DMS 273 treated with DMSO at 0.1 percent for 48 hours (cell line): ENCODE measurements around the gene UNKL.
"Not testable (repeated sequence)": the region's sequence is repeated elsewhere in the genome, so short reads cannot be mapped to it uniquely, and the experiment has no call there.

Experiments used
- DNase-seq: peaks from one replicate; lab custom pipeline; 2025; lab: John Stamatoyannopoulos, UW

Gene UNKL

DNA sequence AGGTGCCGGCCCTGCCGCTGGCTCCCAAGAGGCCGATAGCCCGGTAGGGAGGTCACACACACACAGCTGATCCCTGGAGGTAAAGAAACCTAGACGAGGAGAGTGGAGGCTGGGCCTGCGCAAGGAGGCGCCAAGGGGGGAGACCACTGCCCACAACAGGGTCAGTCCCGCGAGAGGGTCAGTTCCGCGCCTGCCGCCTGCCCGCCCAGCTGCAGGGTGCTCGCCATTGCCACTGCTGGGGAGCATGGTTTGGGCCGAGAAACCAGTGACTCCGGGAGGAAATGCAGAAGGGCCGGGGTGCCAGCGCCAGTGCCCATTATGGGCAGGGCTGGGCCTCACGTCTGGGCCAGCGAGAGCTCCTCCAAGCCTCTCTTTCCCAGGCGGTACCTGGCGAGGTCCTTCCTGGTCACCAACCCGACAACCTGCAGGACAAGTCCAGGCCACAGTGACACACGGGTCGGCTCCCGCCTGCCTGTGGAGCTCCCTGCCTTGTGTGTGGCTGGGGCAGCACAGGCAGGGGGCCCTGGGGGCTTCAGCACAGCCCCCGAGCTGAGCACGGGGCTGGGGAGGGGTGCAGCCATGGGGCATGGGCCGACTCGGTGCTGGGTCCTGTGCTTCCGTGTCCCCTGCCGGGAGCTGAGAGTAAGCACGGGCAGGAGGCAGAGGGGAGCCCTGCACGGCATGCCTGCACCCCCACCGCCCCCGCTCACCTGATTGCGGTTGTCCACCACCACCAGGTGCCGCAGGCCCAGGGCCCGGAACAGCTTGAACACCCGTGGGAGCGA lies 32.0 kb upstream of the UNKL start:
- no peak for DNase-seq

DNA sequence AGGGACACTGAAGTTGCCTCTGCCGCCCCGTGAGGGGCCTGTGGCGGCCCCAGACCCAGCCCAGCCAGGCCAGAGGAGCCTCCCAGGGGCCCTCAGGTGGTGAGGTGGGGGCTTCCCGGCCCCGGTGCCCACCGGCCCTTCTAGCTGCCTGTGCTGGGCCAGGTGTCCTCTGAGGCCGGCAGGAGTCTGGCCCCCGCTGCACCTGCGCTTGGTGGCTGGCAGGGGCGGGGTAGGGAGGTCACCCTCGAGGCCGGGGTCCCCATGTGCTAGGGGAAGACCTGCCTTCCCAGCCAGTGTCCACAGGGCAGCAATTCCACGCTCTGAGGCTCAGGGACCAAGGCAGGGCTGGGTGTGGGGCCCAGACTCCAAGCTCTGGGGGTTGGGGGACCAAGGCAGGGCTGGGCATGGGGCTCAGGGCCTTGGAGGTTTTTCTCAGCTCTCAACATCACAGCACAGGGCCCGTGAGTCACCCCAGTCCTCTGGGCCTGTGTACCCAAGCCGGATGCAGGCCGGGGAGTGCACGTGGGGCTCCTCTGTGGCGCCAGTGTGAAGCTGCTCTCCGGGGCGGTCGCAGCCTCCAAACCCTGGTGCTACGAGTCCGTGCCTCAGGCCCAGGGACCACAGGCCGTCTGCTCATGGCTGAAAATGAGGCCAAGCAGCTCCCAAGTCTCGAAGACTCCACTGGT lies 31.2 kb upstream of the UNKL start:
- DNase-seq: no peak

DNA sequence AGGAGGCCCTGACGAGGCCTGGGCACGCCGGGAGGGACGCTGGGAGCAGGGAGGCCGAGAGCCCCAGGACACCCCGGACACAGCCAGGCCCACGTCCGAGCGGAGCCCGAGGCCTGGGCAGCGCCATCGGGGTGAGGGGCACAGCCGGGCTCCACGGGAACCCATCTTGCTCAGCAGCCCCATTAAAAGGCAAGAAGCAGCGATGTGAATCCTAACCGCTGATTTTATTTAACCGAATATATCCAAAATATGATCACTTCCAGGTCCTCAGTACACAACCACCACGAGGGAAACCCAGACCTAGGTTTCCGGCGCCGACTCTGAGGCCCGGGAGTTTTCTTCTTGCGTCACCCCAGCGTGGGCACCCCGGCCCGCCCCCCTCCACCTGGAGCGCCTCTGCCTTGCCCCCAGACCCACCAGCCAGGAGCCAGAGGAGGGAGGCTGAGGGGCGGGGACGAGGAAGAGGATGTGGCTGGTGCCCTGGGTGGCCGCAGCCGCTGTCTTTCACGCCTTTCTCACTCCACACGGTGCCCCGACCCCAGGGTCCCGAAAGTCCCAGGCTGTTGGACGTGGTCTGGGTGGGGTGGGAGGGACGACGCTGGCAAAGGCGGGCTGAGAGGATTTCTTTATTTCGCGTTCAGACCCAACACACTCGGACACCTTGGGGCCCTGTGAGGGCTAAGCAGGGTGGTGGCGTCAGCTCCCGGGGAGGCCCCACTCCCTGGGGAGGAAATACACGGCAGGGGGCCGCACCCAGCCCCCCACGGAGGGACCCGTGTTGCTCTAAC lies 30.4 kb upstream of the UNKL start:
- no peak for DNase-seq

DNA sequence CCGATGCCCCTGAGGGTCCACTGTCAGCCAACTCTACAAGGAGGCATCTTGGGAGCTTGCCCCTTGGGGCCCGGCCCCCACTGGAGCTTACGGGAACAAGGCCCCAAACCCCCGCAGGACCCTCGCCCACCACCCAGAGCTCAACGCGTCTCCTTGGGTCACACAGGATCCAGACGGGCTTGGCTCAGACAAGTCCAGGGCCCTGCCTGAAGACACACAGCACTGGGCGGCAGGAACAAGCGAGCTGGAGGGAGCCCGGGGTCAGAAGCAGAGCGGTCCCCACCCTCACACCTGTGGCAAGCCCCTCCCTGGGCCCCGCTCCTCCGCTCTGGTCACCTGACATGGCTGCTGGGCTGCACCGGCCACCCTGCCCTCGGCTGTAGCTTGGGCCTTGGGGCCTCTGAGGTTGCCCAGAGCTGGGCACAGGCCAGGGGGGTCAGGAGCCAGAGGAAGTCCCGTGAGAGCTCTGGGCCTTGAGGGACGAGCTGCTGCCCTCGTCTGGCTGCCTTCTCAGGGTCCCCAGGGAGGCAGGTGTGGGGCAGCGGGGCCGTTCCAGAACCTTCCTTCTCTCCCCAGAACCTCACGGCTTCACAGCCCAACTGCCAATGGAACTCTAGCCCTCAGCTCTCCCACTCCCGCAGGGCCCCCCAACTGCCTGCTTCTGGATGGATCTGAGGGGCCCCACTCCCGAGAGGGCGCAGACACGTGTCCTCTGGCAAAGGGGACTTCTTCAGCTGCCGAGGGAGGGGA lies 29.7 kb upstream of the UNKL start, which contains the start of gene CCDC154:
Gene CCDC154, minus strand, starts transcription at position 577 of the 750 bp plus-strand sequence. Its CDS starts 234 bp downstream, at position 343.
- DNase-seq: no peak

DNA sequence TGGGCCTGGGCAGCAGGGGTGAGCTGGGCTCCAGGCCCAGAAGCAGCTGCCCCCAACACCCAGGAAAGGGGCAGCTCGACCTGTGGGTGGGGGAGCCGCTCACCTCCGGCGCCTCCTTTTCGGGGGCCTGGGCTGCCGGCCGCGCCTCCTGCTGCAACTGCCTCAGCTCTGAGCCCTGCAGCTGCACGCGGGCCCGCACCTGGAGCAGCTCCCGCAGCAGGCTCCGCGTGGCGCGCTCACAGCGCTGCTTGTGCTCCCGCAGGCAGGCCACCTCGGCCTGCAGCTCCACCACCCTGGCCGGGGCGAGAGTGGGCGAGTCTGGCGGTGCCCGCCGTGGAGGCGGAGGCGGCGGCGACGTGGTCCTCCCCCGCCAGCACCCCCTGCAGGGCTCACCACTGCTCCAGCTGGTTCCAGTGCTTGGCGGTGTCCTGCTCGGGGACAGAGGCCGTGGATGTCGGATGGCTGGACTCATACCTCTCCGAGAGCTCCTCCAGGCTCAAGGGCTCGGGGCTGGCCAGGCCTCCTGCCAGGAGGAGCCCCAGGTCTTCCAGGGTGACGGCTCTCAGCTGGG lies 29.0 kb upstream of the UNKL start:
- DNase-seq: no peak

DNA sequence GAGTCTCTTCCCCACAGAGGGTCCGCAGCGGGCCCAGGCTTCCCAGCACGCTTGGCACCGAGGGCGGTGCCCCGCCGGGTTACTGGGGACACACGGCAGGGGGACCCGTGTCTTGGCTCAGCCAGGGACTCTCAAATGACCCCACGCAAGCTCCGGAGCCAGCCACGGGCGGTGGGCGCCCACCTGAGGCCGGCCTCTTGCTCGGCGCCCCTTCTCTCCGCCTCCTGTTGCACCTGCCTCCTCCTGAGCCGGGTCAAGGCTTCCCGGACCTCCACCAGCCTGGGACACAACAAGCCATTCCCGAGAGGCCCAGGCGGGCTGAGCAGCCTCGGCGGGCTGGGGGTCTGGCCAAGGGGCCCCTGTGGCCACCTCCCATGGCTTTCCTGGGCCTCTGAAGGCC lies 28.2 kb upstream of the UNKL start:
- no peak for DNase-seq

DNA sequence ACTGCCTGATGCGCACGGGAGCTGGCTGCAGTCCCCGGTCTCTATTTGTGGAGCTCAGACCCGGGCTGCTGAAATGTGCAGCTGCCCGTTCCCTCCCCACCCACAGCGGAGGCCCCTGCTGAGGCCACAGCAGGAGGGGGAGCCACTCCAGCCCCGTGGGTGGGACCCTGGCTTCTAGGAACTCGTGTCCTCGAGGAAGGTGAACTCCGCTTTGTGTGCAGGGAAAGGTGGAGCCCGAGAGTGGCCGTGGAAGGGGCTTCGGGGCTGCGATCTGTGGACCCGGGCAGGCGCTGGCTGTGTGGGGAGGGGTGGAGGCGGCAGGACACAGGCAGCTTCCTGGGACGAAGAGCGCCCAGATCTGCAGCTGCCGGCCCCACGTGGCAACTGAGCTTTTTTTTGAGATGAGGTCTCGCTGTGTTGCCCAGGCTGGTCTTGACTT lies 26.9 kb upstream of the UNKL start:
- DNase-seq: no peak

DNA sequence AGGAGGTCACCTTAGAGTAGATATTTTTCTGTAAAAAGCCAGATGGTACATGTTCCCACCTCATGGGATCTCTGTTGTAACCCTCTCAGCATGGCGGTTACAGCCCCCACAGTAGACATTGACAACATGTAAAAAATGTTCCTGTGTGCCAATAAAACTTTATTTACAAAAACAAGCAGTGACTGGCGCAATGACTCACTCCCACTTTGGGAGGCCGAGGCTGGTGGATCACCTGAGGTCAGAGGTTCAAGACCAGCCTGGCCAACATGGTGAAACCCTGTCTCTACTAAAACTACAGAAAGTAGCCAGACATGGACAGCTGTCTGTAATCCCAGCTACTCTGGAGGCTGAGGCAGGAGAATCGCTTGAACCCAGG lies 25.2 kb upstream of the UNKL start:
- not testable (repeated sequence) for DNase-seq

DNA sequence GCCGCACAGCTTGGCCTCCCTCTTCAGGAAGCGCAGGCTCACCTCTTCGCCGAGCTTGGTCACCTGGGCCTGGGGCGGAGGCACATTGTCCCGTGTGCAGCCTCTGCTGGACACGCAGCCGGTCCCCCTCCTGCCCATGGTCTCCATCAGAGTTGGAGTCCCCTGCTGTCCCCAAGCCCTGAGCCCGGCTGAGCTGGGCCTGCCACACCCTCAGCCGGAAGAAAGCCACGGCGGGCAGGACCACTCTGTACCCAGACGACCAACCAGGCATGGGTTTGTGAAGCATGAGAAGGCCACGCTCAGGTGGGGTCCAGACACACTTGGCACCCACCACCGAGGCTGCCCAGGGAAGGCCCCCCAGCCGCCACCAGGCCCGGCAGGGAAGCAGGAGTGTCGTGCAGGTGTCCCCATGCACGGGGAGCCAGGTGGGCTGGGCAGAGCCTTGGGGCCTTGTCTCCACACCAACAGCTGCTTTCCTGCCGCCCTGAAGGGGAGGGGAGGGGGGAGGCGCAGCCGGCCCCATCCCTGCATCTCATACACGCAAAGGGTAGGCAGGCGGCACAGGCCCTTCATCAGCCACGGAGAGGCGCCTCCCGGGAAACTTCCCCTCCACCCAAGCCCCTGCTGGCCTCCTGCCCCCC lies 24.7 kb upstream of the UNKL start:
- no peak for DNase-seq

DNA sequence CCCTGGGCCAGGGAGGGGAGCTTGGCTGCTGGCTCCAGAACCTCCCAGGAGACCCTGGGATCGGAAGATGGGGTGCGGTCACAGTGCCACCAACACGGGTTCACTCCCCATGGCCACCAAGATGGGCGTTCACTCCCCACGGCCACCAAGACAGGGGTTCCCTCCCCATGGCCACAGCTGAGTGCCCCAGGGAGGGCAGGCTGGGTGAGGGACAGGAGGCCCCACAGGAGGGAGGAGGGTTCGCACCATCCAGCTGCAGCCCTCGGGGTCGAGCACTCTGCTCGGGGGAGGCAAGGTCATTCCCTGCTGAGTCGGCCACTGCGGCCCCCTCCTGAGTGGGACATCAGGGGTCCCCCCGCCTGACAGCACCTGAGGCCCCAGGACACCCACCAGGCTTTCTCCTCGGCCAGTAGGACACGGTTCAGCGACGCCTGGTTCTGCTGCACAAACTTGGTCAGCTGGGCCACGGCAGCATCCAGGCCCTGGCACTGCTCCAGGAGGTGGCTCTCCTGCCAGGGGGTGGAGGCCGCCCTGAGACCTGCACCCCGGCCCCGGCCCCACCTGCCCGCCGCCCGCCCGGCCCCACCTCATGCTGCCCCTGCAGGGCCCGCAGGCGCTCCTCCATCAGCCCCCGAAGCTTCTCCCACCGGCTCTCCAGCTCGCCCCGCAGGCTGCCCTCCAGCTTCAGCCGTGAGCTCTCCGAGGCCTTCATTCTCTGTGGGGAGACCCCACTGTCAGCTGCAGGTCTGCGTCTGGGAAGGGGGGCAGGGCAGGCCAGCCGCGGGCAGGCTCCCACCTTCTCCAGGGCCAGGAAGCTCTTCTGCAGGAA lies 23.9 kb upstream of the UNKL start:
- DNase-seq: no peak

DNA sequence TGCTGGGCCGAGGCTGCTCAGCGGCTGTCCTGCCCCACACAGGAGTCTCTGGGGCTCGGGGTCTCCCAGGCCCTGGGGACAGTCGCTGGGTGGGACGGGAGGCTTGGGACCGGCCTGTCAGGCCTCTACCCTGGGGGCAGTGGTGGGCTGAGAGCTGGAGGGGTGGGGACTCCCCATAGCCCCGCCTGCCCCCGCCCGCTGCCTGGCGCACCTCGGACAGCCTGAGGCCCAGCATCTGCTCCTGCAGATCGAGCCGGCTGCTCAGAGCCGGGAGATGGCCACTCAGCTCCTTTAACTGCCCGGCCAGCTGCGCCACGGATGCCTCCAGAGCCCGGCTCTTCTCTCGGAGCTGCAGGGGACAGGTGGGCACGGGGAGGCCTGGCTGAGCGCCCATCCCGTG lies 23.1 kb upstream of the UNKL start:
- DNase-seq: no peak

DNA sequence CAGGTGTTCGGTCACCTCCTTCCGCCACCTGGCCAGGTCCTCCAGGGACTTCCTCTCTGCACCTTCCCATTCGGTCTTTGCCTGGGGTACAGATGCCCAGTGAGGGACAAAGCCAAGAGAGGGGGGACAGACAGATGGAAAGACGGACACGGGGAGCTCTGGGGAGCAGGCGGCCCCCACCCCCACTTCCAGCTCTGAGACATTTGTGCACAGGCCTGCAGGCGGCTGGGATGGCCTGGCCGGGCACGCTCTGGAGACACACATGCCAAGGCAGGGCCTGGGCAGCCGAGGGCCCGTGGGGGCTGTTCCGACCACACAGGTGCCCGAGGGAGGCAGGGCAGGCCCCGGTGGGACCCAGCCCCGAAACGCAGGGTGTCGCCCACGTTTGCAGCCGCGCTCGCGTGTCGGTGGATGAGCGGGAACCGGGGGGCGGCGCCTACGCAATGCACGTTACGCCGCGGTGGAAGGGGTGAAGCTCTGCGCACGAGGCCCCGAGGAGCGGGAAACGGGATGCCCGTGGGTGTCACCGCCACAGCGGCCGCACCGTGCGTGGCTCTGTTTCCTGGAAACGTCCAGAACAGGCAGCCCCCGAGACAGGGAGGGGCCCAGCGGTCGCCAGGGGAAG lies 22.3 kb upstream of the UNKL start:
- no peak for DNase-seq

DNA sequence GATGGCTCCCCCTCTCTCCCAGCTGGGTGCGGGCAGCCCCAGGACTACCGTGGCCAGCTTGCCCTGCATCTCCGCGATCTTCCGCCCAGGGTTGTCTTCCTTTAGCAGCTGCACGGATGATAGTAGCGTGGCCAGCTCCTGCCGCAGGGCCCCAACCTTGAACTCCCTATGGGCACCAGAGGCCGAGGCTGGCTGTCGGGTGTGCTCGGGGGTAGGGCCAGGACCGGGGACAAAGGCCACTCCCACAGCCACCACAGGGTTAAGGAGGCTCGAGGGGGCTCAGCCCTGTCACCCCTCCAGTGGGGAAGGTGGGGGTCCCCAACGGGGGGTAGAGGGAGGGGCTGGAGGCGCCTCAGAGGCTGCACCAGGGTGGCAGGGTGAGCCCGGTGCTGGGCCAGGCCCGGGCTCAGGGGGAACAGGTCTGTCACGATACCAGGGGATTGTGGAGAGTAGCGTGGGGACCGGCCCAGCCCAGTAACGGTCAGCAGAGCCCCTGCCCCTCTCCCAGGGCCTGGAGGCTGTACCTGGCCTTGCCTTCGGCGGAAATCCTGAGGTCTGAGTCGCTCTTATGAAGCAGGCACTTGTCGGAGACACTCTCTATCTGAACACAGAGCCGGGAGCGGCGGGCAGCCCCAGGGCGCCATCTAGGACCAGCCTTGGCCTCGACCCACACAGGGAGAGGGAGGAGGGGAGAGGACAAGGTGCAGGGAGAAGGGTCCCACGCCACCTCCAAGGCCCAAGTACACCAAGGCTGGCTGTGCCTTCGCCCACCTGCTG lies 21.6 kb upstream of the UNKL start:
- DNase-seq: no peak

DNA sequence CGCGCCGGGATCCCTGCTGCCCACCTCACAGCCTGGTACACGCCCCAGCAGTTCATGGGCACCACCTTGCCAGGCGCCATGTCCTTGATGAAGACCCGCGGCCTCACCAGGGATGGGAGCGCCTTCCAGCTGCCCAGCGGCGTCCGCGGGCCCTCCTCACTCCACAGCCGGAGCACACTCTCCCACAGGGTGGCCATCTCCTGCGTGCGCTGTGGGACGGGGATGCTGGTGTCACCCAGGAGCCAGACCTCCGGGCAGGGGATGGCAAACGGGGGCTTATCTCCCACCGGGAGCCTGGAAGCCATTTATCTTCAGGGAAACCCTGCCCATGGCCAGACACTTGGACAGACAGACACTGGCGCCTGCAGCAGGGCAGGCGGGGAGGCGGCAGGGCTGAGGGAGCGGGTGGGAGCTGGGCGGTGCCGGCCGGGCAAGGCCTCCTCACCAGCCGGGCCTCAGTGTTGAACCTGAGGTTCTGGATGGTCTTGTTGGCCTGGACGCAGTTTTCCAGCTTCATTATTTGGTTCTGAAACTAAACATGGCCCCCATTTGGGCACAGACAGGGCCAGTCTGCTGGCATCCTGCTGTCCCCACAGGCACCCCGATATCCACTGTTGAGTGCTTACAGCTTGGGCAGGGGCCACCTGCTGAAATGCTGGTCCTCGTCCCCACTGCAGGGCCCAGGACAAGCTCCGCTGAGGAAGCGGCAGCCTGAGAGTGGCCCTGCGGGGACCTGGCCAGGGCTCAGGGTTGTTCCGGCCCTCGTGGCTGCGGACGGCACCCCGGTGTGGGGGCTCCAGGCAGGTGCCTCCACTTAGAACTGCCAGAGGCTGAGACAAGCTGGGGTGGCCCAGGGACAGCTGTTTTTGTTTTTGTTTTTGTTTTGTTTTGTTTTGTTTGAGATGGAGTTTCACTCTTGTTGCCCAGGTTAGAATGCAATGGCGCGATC lies 20.4 kb upstream of the UNKL start:
- no peak for DNase-seq

DNA sequence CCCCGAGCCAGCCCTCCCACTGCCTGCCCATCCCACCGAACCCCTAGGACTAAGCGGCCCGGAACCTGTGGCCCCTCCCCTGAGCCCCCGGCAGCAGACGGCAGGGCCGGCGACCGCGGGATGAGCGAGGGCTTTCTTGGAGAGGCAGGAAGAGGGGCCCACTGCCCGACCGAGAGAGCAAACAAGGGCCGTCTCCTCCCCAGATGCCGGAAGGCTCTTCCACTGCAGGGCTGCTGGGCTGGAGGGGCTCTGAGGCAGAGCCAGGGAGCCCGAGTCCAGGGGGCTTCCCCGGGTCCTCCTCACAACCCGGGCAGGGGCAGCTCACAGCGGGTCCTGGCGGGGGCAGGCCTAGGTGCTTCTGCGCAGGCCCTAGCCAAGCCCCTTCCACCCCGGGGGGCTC lies 19.3 kb upstream of the UNKL start:
- no peak for DNase-seq

DNA sequence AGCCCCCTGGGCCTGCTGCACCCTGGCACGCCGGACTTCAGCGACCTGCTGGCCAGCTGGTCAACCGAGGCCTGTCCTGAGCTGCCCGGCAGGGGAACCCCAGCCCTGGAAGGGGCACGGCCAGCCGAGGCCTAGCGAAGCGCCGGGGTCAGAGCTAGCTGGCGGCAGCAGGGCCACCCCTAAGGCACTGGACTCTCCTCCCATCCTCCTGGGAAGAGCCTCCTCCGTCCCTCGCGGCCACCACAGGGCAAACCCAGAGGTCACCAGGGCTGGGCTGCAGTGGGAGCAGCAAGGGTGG lies 18.7 kb upstream of the UNKL start:
- no peak for DNase-seq

DNA sequence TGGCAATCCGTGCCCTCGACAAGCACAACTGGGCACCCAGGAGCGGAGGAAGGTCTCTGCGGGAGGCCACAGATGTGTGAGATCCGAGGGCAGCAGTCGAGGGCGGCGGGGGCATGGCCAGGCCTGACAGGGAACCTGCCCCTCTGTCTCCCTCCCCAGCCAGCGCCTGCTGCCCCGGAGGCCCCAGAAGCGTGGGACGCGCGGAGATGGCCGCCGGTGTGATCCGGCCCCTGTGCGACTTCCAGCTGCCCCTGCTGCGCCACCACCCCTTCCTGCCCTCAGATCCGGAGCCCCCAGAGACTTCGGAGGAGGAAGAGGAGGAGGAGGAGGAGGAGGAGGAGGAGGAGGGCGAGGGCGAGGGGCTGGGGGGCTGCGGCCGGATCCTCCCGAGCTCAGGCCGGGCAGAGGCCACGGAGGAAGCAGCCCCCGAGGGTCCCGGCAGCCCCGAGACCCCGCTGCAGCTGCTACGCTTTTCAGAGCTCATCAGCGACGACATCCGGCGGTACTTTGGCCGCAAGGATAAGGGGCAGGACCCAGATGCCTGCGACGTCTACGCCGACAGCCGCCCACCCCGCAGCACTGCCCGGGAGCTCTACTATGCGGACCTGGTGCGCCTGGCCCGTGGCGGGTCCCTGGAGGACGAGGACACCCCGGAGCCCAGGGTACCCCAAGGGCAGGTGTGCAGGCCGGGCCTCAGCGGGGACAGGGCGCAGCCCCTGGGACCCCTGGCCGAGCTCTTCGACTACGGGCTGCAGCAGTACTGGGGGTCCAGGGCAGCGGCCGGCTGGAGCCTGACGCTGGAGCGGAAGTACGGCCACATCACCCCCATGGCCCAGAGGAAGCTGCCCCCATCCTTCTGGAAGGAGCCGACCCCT lies 18.1 kb upstream of the UNKL start:
- no peak for DNase-seq
